ENCODE data around the gene KRT76. TPM values are rescaled to one million over a fixed set of nuclear protein-coding genes. Genes with fewer than 3 reads are reported as not detected.
"Not testable (repeated sequence)": the region's sequence is repeated elsewhere in the genome, so short reads cannot be mapped to it uniquely, and the experiment has no call there.

Gene KRT76
- total and polyA plus RNA-seq, 3 donors from 2014 or later = not detected

DNA sequence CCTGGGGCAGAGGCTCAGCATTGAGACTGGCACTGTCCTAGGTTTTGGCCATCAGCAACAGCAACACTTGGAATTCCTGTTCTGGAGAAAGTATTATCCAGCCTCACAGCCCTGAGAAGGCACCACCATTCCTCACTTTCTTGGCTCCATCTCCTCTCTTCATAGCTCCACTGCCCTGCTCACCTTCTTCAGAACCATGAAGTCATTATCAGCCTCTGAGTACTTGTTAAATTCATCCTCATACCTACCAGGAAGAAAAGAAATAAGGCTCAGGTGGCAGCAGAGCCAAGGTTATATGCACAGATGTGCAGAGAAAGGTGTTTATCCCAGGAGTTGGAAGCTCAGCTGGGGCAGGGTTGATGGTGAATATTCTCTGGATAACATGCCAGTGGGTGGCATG is 25.4 kb downstream of the KRT76 start:
- Histone ChIP-seq H3K4me1 (no peaks in the 10 kb centered on the region), H3K4me3 (no peak overlapping the region), H3K9me3 (no peaks in the 10 kb centered on the region), H3K27ac (no peak overlapping the region), H3K36me3 (ENCODE audit: low read depth, missing control alignments) (no peaks in the 10 kb centered on the region), H3K27me3 (no peaks in the 10 kb centered on the region)
- intact Hi-C loops (cut with DNase I; ENCODE audit: low total_unique reads) = no loop called here
- no peak for TF ChIP-seq POLR2A (IDR thresholded peaks at IDR 0.05)
- DNase-seq = no peak

DNA sequence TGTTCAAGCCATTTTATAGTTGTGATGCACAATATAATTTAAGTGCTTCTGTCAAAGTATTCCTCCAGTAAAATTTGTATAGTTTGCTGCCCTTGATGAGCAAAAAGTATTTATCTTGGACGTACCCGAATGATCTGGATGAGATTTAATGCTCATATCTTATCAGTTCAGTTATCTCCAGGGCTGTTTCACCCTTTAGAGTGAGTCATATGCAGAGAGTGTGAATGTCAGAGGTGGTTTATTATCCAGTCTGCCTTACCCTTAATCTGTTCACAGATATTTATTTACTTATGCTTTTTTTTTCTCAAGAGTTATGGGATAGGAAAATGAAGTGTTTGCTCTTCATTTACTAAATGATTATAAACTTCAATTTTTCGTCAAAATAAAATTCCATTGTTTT is 26.6 kb downstream of the KRT76 start:
- H3K4me1 ChIP-seq; H3K36me3 ChIP-seq (ENCODE audit: low read depth, missing control alignments); DNase-seq; intact Hi-C loops (cut with DNase I; ENCODE audit: low total_unique reads); H3K4me3 ChIP-seq; H3K9me3 ChIP-seq; H3K27ac ChIP-seq; H3K27me3 ChIP-seq: not testable (repeated sequence)
- 44 to 47% methylated on average over 3 of the region's 3 CpGs for WGBS, 2 donors

DNA sequence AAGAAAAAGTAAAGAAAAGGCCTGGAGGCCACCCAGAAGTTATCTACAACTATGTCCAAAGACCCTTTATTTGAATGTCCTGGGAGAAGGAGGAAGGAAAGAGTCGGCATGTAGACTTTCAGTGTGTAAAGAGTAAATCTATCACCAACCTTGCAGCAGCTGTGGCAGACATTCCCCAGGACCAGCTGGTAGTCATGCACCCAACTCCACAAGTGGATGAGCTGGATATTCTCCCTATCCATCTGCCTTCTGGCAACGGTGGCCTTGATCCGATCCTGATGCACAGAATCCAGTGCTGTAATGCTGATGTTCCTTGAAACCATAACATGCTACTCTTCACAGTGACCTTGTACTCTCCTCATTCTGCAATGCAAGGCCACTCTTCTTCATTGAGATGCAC is 27.3 kb downstream of the KRT76 start:
- no peak for DNase-seq
- TF ChIP-seq POLR2A (IDR thresholded peaks at IDR 0.05) = no peak
- TF ChIP-seq, protein P1, sequence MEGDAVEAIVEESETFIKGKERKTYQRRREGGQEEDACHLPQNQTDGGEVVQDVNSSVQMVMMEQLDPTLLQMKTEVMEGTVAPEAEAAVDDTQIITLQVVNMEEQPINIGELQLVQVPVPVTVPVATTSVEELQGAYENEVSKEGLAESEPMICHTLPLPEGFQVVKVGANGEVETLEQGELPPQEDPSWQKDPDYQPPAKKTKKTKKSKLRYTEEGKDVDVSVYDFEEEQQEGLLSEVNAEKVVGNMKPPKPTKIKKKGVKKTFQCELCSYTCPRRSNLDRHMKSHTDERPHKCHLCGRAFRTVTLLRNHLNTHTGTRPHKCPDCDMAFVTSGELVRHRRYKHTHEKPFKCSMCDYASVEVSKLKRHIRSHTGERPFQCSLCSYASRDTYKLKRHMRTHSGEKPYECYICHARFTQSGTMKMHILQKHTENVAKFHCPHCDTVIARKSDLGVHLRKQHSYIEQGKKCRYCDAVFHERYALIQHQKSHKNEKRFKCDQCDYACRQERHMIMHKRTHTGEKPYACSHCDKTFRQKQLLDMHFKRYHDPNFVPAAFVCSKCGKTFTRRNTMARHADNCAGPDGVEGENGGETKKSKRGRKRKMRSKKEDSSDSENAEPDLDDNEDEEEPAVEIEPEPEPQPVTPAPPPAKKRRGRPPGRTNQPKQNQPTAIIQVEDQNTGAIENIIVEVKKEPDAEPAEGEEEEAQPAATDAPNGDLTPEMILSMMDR (IDR thresholded peaks at IDR 0.05) = no peak
- WGBS, 2 donors = 72 to 90% methylated on average over 3 of the region's 3 CpGs
- no peaks in the 10 kb centered on the region for H3K9me3 ChIP-seq
- no peaks in the 10 kb centered on the region for H3K36me3 ChIP-seq (ENCODE audit: low read depth, missing control alignments)
- H3K27me3 ChIP-seq = no peaks in the 10 kb centered on the region
- intact Hi-C loops (cut with DNase I; ENCODE audit: low total_unique reads) = no loop called here
- H3K4me3 ChIP-seq = no peak overlapping the region
- no peaks in the 10 kb centered on the region for H3K4me1 ChIP-seq
- no peak overlapping the region for H3K27ac ChIP-seq

DNA sequence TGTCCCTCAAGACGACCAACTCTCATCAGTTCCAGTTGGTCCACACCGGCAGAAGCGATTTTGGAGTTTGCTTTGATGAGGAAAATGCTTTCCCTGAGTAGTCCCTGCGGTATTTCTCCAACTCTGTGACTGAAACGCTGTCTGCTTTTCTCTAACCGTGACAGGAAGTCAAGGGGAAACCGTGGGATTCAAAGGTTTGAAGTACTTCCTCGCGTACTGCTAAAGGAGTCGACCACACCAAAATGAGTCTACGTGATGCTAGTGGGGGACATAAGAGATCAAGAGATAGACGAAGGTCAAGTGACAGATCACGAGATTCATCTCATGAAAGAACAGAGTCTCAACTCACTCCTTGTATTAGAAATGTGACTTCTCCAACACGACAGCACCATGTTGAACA is 28.6 kb downstream of the KRT76 start:
- Histone ChIP-seq H3K4me3 (no peak overlapping the region), H3K36me3 (ENCODE audit: low read depth, missing control alignments) (no peaks in the 10 kb centered on the region), H3K4me1 (no peaks in the 10 kb centered on the region), H3K27ac (no peak overlapping the region), H3K9me3 (no peaks in the 10 kb centered on the region), H3K27me3 (no peaks in the 10 kb centered on the region)
- WGBS, 2 donors = 71 to 81% methylated on average over 14 of the region's 14 CpGs
- no peak for DNase-seq
- TF ChIP-seq, protein P1 (IDR thresholded peaks at IDR 0.05) = no peak
- TF ChIP-seq POLR2A (IDR thresholded peaks at IDR 0.05) = no peak
- intact Hi-C loops (cut with DNase I; ENCODE audit: low total_unique reads) = no loop called here

DNA sequence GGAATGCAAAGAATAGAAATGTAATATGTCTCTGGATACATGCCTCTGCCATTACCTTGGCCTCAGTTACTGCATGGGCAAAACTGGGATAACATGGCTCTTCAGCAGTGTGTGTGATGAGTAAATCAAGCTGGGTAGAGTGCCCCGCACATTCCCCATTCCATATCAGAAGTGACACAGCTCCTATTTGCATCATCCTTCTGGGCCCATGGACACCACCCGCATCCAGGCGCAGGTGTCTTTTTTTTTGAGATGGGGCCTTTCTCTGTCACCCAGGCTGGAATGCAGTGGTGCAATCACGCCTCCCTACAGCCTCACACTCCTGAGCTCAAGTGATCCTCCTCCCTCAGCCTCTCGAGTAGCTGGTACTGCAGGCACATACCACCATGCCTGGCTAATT is 31.6 kb downstream of the KRT76 start:
- intact Hi-C loops (cut with DNase I; ENCODE audit: low total_unique reads) = no loop called here
- H3K27me3 ChIP-seq = no peaks in the 10 kb centered on the region

More for the DNA sequence above, 31.6 kb downstream of the KRT76 start:
- Histone ChIP-seq H3K4me1 (no peaks in the 10 kb centered on the region), H3K9me3 (no peaks in the 10 kb centered on the region), H3K4me3 (no peak overlapping the region), H3K27ac (no peak overlapping the region), H3K36me3 (ENCODE audit: low read depth, missing control alignments) (no peaks in the 10 kb centered on the region)
- DNase-seq = no peak
- 77 to 90% methylated on average over 5 of the region's 5 CpGs for WGBS, 2 donors
- TF ChIP-seq, protein P1 (IDR thresholded peaks at IDR 0.05) = no peak
- TF ChIP-seq POLR2A (IDR thresholded peaks at IDR 0.05) = no peak

Data from testis (tissue), 3 donors.